GM12865 (cell line): ENCODE results near the gene CYP27A1.

Experiments
- DNase-seq: peaks from one replicate; pipeline ENCODE4 v3.0.0; 2010; ENCODE audit warnings: low read depth
- H3K4me3 ChIP-seq: 2 replicates; pipeline ENCODE4 v1.5.1; 2011; ENCODE audit warnings: mild to moderate bottlenecking, low read depth, low read length, control low read depth
- CTCF ChIP-seq: IDR thresholded peaks from 2 replicates; pipeline ENCODE4 v1.5.1; 2011; ENCODE audit warnings: low read length, control low read depth, low read depth, inconsistent platforms; ENCODE audit not compliant: insufficient read depth; ENCODE audit errors: missing control alignments

The CYP27A1 gene

GRCh38 chr2:218849721-218850120, 67.8 kb downstream of the CYP27A1 start:
- no peak for DNase-seq
- H3K4me3 ChIP-seq, result no peak overlapping the region
- no peak for TF ChIP-seq CTCF

GRCh38 chr2:218850796-218851195, 68.8 kb downstream of the CYP27A1 start:
- H3K4me3 ChIP-seq, result no peak overlapping the region
- DNase-seq, result no peak
- no peak for TF ChIP-seq CTCF

- no peak for TF ChIP-seq CTCF
- no peak overlapping the region for H3K4me3 ChIP-seq
- DNase-seq, result no peak
Observed at GRCh38 chr2:218851286-218851685, 69.3 kb downstream of the CYP27A1 start.

GRCh38 chr2:218852911-218853667, 71.1 kb downstream of the CYP27A1 start:
- H3K4me3 ChIP-seq, result no peak overlapping the region
- TF ChIP-seq CTCF, result peak; percentile 74
- DNase-seq, result peak; percentile 76

- no peak overlapping the region for H3K4me3 ChIP-seq
- no peak for TF ChIP-seq CTCF
- no peak for DNase-seq
Observed at GRCh38 chr2:218853766-218854165, 71.8 kb downstream of the CYP27A1 start.

- no peak for TF ChIP-seq CTCF
- H3K4me3 ChIP-seq, result no peak overlapping the region
Observed at GRCh38 chr2:218854860-218855259, 72.9 kb downstream of the CYP27A1 start.

More at GRCh38 chr2:218854860-218855259, 72.9 kb downstream of the CYP27A1 start:
- no peak for DNase-seq
